H7 (cell line): ENCODE results near the gene CREB3L1. TPM values are rescaled to one million over a fixed set of nuclear protein-coding genes. Genes with fewer than 3 reads are reported as not detected.

Source experiments
- DNase-seq: peaks from one replicate; pipeline ENCODE4 v3.0.0; 2012
- H3K27me3 ChIP-seq: 2 replicates; pipeline ENCODE4 v1.6.0; 2011; ENCODE audit warnings: mild to moderate bottlenecking, low read length; ENCODE audit not compliant: control insufficient read depth, insufficient read depth
- H3K36me3 ChIP-seq: replicated peaks from 2 replicates; pipeline ENCODE4 v1.5.1; 2011; ENCODE audit warnings: low read length; ENCODE audit not compliant: control insufficient read depth, insufficient read depth
- H3K4me3 ChIP-seq: 2 replicates; pipeline ENCODE4 v1.5.1; 2011; ENCODE audit warnings: low read depth, mild to moderate bottlenecking, control low read depth, low read length, moderate library complexity; ENCODE audit not compliant: insufficient read depth
- total RNA-seq: library from RNA; depleted of rRNA; stranded (reverse); fragments of >200 nt; shearing (Covaris generic); gene quantifications from 2 replicates; pipeline ENCODE4 v1.2.3, GENCODE V29; 2014

The CREB3L1 gene
- total RNA-seq, 1 experiment from 2014 or later = 1.6 TPM

- Histone ChIP-seq H3K36me3 (no peaks in the 10 kb centered on the region), H3K27me3 (peaks cover 51% of the 10 kb centered on the region), H3K4me3 (no peak overlapping the region)
- no peak for DNase-seq
These were observed 53.3 kb downstream of the CREB3L1 start for GRCh38 chr11:46330563-46331281.

DNA sequence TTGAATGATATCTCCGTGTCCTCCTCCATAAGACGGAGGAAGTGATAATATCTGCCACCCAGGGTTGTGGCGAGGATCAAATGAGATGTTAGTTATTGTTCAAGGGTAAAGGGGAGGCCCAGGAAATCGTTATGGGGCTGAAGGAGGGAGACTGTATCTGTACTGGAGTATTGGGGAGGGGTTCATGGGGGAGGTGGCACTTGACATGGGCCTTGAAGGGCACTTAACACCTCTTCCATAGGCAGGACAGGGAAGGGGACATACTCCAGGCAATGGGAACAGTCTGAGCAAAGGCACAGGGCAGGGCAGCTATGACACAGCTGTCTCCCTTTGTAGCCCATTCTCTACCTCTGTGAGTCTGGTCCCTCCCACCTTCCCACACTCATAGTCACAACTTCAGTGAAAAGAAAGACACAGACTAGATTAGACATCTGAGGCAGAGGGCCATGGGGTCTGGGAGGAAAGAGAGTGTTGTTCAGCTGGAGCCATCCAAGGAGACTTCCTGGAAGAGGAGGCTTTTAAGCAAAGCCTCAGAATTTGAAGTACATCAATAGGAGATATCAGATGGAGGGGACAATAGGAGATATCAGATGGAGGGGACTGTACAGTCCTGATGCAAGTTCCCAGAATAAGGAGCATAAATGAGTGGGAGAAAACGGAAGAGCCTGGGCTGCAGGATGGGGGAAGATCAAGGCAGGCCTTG is 54.0 kb downstream of the CREB3L1 start:
- no peaks in the 10 kb centered on the region for H3K36me3 ChIP-seq
- no peak for DNase-seq
- no peak overlapping the region for H3K4me3 ChIP-seq
- H3K27me3 ChIP-seq = peaks cover 51% of the 10 kb centered on the region

DNA sequence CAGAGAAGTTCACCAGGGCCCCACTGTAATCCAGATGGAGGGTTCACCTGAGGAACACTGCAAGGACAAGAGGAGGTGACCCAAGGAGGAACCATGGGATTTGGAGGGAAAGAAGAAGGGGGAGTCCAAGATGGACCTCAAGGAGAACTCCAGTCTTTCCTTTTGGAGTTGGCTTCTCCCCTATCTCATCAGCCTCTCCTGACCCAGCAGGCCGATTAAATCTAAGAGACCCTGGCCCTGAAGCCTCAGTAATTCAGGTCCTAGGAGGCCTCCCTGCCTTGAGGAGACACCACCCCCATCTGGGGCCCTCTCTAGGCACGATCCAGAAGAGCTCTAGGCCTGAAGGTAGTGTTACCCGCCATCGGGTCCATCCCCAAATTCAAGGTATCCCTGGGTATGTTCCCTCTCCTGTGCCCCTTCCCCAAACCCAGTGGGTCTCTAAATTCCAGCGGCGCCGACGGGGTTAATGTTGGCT is 54.7 kb downstream of the CREB3L1 start:
- peaks cover 51% of the 10 kb centered on the region for H3K27me3 ChIP-seq
- H3K4me3 ChIP-seq = peak overlapping the region; percentile 59
- H3K36me3 ChIP-seq = no peaks in the 10 kb centered on the region
- no peak for DNase-seq

- H3K27me3 ChIP-seq = peaks cover 51% of the 10 kb centered on the region
- peak; percentile 87 for DNase-seq
- peak overlapping the region; percentile 59 for H3K4me3 ChIP-seq
- H3K36me3 ChIP-seq = no peaks in the 10 kb centered on the region
These were observed 55.3 kb downstream of the CREB3L1 start for GRCh38 chr11:46332568-46333393.

DNA sequence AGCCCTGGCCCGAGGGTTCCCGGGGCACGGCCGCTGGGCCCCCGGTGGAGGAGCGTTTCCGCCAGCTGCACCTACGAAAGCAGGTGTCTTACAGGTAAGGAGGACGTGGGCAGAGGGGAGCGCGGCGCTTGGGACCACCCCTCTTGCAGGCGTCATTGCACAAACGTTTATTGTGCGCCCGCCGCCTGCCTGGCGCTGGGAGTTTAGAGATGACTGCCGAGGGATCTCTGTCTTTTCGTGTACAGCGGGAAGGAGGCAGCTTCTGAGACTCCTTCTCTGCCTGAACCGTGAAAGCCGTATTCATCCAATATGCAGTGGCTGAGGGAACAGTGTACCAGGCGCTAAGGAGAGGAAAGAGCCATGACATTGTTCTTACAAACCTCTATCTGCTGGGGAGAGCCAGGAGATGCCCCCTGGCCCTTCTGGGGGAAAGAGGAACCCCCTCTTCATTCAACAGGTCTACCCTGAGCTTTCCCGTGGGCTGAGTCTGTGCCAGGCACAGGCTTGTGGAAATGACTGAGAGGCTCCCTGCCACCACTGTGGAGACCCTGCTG is 56.0 kb downstream of the CREB3L1 start:
- Histone ChIP-seq H3K4me3 (peak overlapping the region; percentile 59), H3K36me3 (no peaks in the 10 kb centered on the region), H3K27me3 (peaks cover 51% of the 10 kb centered on the region)
- DNase-seq = no peak

DNA sequence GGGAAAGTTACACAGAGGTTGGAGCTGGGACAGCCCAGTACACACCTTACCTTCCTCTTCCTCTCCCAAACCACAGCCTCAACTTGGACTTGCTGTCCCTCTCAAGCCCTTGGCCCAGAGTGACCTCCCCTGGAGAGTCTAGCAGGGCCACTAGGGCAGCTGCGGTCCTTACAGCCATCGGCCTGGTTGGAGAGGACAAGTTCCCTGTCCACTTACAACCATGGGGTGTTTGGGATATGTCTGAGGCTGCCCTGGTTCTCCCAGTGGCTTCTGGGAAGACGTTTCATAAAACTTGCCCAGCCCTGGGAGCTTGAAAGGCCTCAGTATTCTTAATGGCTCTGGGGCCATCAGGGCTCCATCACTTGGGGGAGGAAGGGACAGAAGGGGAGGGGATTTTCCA is 56.7 kb downstream of the CREB3L1 start:
- Histone ChIP-seq H3K27me3 (peaks cover 51% of the 10 kb centered on the region), H3K4me3 (no peak overlapping the region), H3K36me3 (no peaks in the 10 kb centered on the region)
- no peak for DNase-seq

- H3K36me3 ChIP-seq = no peaks in the 10 kb centered on the region
- H3K27me3 ChIP-seq = peaks cover 42% of the 10 kb centered on the region
- no peak for DNase-seq
- H3K4me3 ChIP-seq = no peak overlapping the region
These were observed 57.8 kb downstream of the CREB3L1 start for GRCh38 chr11:46335271-46335670.

DNA sequence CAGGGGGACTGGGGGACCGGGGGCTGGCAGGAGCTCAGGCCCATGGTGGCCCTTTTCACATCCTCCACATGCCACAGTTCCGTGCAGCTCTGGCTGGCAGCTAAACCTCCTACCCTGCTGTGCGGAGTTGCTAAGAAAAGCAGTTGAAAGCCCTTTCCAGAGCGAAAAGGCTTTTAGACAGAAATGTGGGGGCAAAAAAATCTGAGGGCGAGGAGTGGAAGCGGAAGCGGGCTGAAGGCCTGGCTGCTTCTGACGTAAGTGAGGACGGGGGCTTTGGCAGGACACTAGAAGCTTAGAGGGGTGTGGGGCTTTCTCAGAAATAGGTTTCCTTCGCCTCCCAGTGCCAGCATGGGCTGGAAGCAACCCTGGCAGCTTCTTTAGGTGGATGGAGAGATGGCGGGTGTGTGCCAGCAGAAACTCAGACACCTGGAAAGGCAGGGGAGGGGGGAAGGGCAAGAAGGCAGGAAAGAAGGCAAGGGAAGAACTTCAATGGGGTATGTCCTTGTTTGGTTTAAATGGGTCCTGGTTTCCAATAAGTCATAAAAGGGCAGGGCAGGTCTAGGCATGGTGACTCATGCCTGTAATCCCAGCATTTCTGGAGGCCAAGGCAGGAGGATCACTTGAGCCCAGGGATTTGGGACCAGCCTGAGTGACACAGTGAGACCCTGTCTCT is 58.6 kb downstream of the CREB3L1 start:
- Histone ChIP-seq H3K27me3 (peaks cover 37% of the 10 kb centered on the region), H3K4me3 (no peak overlapping the region), H3K36me3 (no peaks in the 10 kb centered on the region)
- DNase-seq = no peak

DNA sequence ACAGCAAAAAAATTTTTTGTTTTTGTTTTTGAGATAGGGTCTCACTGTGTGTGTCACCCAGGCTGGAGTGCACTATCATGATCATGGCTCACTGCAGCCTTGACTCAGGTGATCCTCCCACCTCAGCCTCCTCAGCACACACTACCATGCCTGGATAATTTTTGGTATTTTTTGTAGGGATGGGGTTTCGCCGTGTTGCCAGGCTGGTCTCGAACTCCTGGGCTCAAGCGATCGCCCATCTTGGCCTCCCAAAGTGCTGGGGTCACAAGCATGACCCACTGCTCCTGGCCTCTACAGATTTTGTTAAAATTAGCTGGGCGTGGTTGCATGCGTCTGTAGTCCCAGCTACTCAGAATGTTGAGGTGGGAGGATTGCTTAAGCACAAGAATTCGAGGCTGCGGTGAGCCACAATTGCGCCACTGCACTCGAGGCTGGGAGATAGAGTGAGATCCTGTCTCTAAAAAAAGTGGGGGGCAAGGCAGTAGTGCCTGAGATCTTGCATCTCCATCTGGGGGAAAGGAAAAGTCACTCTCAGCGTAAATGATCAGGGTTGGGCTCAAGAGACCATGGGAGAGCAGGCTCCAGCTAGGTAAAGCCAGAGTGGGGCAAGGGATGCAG is 59.2 kb downstream of the CREB3L1 start:
- DNase-seq = no peak
- H3K4me3 ChIP-seq = no peak overlapping the region

DNA sequence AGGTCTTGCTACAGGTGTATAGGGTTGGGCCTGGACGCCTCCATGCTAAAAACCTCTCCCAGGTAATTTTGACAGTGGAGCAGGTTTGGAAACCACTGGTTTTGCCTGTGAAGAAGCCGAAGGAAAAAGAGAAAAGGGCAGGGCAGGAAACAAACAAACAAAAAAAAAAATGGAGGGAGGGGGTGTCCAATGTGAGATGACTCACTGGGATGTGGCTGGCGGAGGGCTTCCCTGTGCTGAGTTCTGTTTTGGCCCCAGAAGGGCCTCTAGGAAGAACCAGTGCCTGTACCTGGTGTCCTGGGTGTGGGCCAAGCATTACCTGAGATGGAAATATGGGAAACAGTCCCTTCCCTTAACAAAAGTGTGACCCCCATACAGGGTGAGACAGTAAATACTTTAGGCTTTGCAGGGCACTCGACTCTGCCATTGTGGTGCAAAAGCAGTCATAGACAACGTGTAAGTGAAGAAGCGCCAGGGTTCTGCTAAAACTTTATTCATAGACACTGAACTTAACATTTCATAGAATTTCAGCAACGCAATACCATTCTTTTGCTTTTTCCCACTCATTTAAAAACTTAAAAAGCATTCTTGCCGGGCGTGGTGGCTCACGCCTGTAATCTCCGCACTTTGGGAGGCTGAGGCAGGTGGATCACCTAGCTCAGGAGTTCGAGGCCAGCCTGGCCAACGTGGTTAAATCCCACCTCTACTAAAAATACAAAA is 60.3 kb downstream of the CREB3L1 start:
- Histone ChIP-seq H3K27me3 (peaks cover 19% of the 10 kb centered on the region), H3K4me3 (no peak overlapping the region), H3K36me3 (no peaks in the 10 kb centered on the region)
- DNase-seq = no peak

More for the DNA sequence above, 59.2 kb downstream of the CREB3L1 start:
- H3K36me3 ChIP-seq = no peaks in the 10 kb centered on the region
- peaks cover 30% of the 10 kb centered on the region for H3K27me3 ChIP-seq

- DNase-seq = peak; percentile 61
- Histone ChIP-seq H3K36me3 (no peaks in the 10 kb centered on the region), H3K4me3 (no peak overlapping the region; the same call in 1 of the 2 replicates), H3K27me3 (peaks cover 11% of the 10 kb centered on the region)
These were observed 61.1 kb downstream of the CREB3L1 start for GRCh38 chr11:46338636-46338987.

DNA sequence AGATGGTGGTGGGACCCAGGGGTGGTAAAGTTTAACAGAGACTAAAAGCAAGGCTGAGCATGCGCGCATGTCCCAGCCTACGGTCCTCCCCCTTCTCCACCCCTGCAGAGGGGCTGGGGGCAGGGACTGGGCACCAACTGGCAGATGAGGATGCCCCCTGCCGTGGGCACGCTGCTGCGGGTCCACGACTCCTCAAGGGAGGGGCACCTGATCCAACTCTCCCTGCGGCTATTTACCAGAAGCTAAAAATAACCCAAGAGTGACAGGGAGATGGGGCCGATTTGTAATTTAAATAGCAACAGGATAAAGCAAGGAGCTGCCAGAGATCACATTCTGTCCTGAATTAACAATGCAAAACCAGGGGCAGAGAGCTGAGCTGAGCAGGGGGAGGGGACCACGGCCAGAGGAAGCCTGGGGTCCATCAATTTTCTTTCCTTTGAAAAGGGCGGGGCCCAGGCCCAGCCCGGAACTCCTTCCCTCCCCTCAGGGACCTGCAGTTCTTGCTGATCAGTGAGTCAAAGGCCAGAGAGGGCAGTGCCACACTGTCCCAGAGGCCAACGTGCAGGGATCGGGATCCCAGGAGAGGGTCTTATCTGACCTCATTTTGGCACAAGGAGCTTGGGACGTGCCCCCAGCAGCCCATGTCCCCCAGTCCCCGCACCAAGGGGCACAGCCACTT is 61.7 kb downstream of the CREB3L1 start:
- Histone ChIP-seq H3K27me3 (peaks cover 6% of the 10 kb centered on the region), H3K4me3 (no peak overlapping the region; the same call in 1 of the 2 replicates), H3K36me3 (no peaks in the 10 kb centered on the region)
- DNase-seq = peak; percentile 94

DNA sequence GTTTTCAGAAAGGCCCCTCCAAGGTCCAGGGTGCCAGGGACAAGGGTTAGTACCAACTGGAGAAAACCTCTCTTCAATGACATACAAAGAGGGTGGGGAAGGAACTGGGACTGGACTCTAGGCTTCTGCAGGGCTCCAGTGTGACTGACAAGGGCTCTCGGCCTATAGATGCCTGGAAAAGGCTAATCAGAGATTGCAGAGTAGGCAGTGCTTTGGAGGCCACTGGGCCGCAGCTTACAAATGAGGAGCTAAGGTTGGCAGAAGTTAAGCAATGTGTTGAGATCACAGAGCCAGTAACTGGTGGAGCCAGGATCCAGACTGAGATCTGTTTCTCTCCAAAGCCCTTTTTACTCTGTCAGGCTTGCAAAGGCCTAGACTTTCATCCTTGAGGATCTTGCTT is 62.4 kb downstream of the CREB3L1 start:
- Histone ChIP-seq H3K36me3 (no peaks in the 10 kb centered on the region), H3K4me3 (no peak overlapping the region), H3K27me3 (no peaks in the 10 kb centered on the region)
- DNase-seq = no peak
